Gastroesophageal sphincter (tissue), 4 donors: ENCODE results near the gene RHOXF2. TPM values are rescaled to one million over a fixed set of nuclear protein-coding genes. Genes with fewer than 3 reads are reported as not detected.

Experiments used
- ATAC-seq: fragments of 150-250 bp; one replicate; pipeline ENCODE4 v1.9.1; 2016; ENCODE audit warnings: mild to moderate bottlenecking, moderate library complexity
- H3K27ac ChIP-seq, 4 donors: fragments of 200-600 bp; sonication (generic) in 3 of 4; 1 replicate in 3 of 4; 2 replicates in 1 of 4; pipeline ENCODE4 v1.5.1; 2016 to 2019
- H3K27me3 ChIP-seq: fragments of 200-600 bp; sonication (generic); one replicate; pipeline ENCODE4 v1.5.1; 2019
- H3K36me3 ChIP-seq, 2 donors: fragments of 200-600 bp; sonication (generic); one replicate each; pipeline ENCODE4 v1.5.1; 2019; ENCODE audit warnings: control low read depth in 1 of 2
- H3K4me1 ChIP-seq, 3 donors: fragments of 200-600 bp; sonication (generic); 1 replicate in 2 of 3; 2 replicates in 1 of 3; pipeline ENCODE4 v1.5.1; 2016 to 2019; ENCODE audit warnings: control low read depth in 2 of 3
- H3K4me3 ChIP-seq, 2 donors: fragments of 200-600 bp; sonication (generic); one replicate each; pipeline ENCODE4 v1.5.1; 2019; ENCODE audit warnings: mild to moderate bottlenecking in 1 of 2, moderate library complexity in 1 of 2
- H3K9me3 ChIP-seq, 3 donors: fragments of 200-600 bp; sonication (generic); one replicate each; pipeline ENCODE4 v1.5.1; 2017 to 2019; ENCODE audit warnings: control low read depth in 2 of 3
- CTCF ChIP-seq, 4 experiments: fragments of 200-600 bp in 2 of 4; fragments of 450-650 bp in 2 of 4; sonication (generic) in 1 of 4; IDR thresholded peaks; one replicate each; pipeline ENCODE4 v1.5.1; 2017 to 2019; ENCODE audit warnings: antibody characterized with exemption in 4 of 4, mild to moderate bottlenecking in 2 of 4, moderate library complexity in 2 of 4
- EP300 ChIP-seq: sonication (generic); formaldehyde crosslinking; IDR thresholded peaks from one replicate; pipeline ENCODE4 v1.6.1; 2017; ENCODE audit warnings: antibody characterized with exemption, mild to moderate bottlenecking
- POLR2A ChIP-seq, 2 donors: fragments of 450-650 bp; IDR thresholded peaks; one replicate each; pipeline ENCODE4 v1.6.1; 2017; ENCODE audit warnings: antibody characterized with exemption in 2 of 2, mild to moderate bottlenecking in 2 of 2, moderate library complexity in 1 of 2
- WGBS, 2 donors: methylation state at CpG; one replicate each; pipeline ENCODE4 v1.1.5; 2018; ENCODE audit warnings: low coverage in 1 of 2; 5-methylcytosine and 5-hydroxymethylcytosine counted together
- total RNA-seq, 4 donors: library from RNA; depleted of rRNA; stranded (reverse); fragments of >200 nt; gene quantifications; one replicate each; pipeline ENCODE4 v1.1.0, GENCODE V29; 2016

The RHOXF2 gene
- total RNA-seq, 4 donors from 2014 or later, result not detected

GRCh38 chrX:120213438-120214265 lies 55.2 kb downstream of the RHOXF2 start:
- peak; percentile 62 for ATAC-seq
- no peaks in the 10 kb centered on the region for H3K4me1 ChIP-seq
- WGBS, 2 donors, result 0 to 29% methylated on average over 2 to 4 of the region's 8 CpGs
- TF ChIP-seq CTCF (IDR thresholded peaks at IDR 0.05) (peak; percentile 21 to 84 (median 39)), POLR2A (IDR thresholded peaks at IDR 0.05) (no peak), EP300 (no peak)
- H3K9me3 ChIP-seq, result no peaks in the 10 kb centered on the region
- H3K4me3 ChIP-seq, result no peak overlapping the region
- no peaks in the 10 kb centered on the region for H3K27me3 ChIP-seq
- H3K27ac ChIP-seq, result no peak overlapping the region
- no peaks in the 10 kb centered on the region for H3K36me3 ChIP-seq

Other genes with a start within 250 kb of the RHOXF2 start
- gene NKAP, start 214.9 kb upstream of the RHOXF2 start, total RNA-seq, result 10 to 100 TPM in 1 of 4 donors, 1 to 10 TPM in 3; 5.9 to 12.6 (median 6.3) TPM
- under 1 TPM in 1 of 4 donors, not detected in 3; 0.47 TPM for gene RHOXF2B, start 80.9 kb upstream of the RHOXF2 start, total RNA-seq
- gene RHOXF1, start 42.7 kb upstream of the RHOXF2 start, total RNA-seq, result 1 to 10 TPM in 1 of 4 donors, under 1 TPM in 1, not detected in 2; 0.49 to 5.9 TPM
- 10 to 100 TPM in 2 of 4 donors, 1 to 10 TPM in 2; 8.1 to 14.5 (median 10.0) TPM for gene ZBTB33, start 92.2 kb downstream of the RHOXF2 start, total RNA-seq
- gene TMEM255A, start 152.8 kb downstream of the RHOXF2 start, total RNA-seq, result 1 to 10 TPM in 3 of 4 donors, under 1 TPM in 1; 0.16 to 8.9 (median 4.1) TPM
- not detected for gene ATP1B4, start 203.5 kb downstream of the RHOXF2 start, total RNA-seq